ENCODE results near the gene KIF1C. TPM values are rescaled to one million over a fixed set of nuclear protein-coding genes. Genes with fewer than 3 reads are reported as not detected.

KIF1C gene
- total and polyA plus RNA-seq, 9 of the 15 experiments (the other 6 are each of a cell fraction or from before 2014, with no cell fraction given) = 0.38 to 68.4 (median 25.1) TPM

- TF ChIP-seq, protein P1, sequence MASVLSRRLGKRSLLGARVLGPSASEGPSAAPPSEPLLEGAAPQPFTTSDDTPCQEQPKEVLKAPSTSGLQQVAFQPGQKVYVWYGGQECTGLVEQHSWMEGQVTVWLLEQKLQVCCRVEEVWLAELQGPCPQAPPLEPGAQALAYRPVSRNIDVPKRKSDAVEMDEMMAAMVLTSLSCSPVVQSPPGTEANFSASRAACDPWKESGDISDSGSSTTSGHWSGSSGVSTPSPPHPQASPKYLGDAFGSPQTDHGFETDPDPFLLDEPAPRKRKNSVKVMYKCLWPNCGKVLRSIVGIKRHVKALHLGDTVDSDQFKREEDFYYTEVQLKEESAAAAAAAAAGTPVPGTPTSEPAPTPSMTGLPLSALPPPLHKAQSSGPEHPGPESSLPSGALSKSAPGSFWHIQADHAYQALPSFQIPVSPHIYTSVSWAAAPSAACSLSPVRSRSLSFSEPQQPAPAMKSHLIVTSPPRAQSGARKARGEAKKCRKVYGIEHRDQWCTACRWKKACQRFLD (CRISPR knock-in tag; IDR thresholded peaks at IDR 0.05) = peak; percentile 47; the same call in 1 of the 2 replicates
- TF ChIP-seq LCOR (CRISPR knock-in tag; IDR thresholded peaks at IDR 0.05) (0 out of 2 replicates have a peak, but pooled peaks have one; percentile 38), KDM5B (IDR thresholded peaks at IDR 0.05; ENCODE audit: insufficient replicate concordance, low read depth, low read length) (peak; percentile 62), AFF1 (IDR thresholded peaks at IDR 0.05; ENCODE audit: low read depth in 1 of 2, partially characterized antibody in 2 of 2) (peak in 1 of 2 experiments; percentile 51), CCAR2 (IDR thresholded peaks at IDR 0.05; ENCODE audit: low read depth, low read length) (no peak), HNRNPK (IDR thresholded peaks at IDR 0.05; ENCODE audit: low read depth, low read length, poor library complexity, severe bottlenecking) (peak; percentile 50)
- TF ChIP-seq, protein P2, sequence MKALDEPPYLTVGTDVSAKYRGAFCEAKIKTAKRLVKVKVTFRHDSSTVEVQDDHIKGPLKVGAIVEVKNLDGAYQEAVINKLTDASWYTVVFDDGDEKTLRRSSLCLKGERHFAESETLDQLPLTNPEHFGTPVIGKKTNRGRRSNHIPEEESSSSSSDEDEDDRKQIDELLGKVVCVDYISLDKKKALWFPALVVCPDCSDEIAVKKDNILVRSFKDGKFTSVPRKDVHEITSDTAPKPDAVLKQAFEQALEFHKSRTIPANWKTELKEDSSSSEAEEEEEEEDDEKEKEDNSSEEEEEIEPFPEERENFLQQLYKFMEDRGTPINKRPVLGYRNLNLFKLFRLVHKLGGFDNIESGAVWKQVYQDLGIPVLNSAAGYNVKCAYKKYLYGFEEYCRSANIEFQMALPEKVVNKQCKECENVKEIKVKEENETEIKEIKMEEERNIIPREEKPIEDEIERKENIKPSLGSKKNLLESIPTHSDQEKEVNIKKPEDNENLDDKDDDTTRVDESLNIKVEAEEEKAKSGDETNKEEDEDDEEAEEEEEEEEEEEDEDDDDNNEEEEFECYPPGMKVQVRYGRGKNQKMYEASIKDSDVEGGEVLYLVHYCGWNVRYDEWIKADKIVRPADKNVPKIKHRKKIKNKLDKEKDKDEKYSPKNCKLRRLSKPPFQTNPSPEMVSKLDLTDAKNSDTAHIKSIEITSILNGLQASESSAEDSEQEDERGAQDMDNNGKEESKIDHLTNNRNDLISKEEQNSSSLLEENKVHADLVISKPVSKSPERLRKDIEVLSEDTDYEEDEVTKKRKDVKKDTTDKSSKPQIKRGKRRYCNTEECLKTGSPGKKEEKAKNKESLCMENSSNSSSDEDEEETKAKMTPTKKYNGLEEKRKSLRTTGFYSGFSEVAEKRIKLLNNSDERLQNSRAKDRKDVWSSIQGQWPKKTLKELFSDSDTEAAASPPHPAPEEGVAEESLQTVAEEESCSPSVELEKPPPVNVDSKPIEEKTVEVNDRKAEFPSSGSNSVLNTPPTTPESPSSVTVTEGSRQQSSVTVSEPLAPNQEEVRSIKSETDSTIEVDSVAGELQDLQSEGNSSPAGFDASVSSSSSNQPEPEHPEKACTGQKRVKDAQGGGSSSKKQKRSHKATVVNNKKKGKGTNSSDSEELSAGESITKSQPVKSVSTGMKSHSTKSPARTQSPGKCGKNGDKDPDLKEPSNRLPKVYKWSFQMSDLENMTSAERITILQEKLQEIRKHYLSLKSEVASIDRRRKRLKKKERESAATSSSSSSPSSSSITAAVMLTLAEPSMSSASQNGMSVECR (CRISPR knock-in tag; IDR thresholded peaks at IDR 0.05) = peak; percentile 20; the same call in 1 of the 2 replicates
- TF ChIP-seq, protein P3, sequence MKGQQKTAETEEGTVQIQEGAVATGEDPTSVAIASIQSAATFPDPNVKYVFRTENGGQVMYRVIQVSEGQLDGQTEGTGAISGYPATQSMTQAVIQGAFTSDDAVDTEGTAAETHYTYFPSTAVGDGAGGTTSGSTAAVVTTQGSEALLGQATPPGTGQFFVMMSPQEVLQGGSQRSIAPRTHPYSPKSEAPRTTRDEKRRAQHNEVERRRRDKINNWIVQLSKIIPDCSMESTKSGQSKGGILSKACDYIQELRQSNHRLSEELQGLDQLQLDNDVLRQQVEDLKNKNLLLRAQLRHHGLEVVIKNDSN (CRISPR knock-in tag; IDR thresholded peaks at IDR 0.05) = no peak
These were observed 29.9 kb upstream of the KIF1C start, which contains the start of gene SPAG7 (continued) for GRCh38 chr17:4967539-4968485.

Measured in K562 (cell line).